KBM-7 (cell line): ENCODE data around the gene INPP5D.
"Not testable (repeated sequence)": the region's sequence is repeated elsewhere in the genome, so short reads cannot be mapped to it uniquely, and the experiment has no call there.

Experiments used
- DNase-seq: peaks from one replicate; pipeline ENCODE4 v3.0.0-alpha.2; 2015
- in situ Hi-C: fragments of 300-500 bp; cut with MboI; formaldehyde crosslinking; loops from 2 replicates; pipeline ENCODE4 v1.14.3; 2020; ENCODE audit warnings: low sequenced_read_pairs, low pct_unique_long_range_greater_than_20kb, mixed read lengths

The INPP5D gene

GRCh38 chr2:233059797-233060500 is at the start of gene INPP5D:
INPP5D (plus strand) TSS chr2:233060342; CDS start chr2:233060479, 137 bp downstream.
- peak; percentile 97 for DNase-seq
- in situ Hi-C loops = no loop called here

GRCh38 chr2:233010569-233011267 is 49.4 kb upstream of the INPP5D start:
- DNase-seq = no peak
- in situ Hi-C loops = no loop called here

- in situ Hi-C loops = no loop called here
- no peak for DNase-seq
Observed at GRCh38 chr2:233011268-233011650, 48.9 kb upstream of the INPP5D start.

GRCh38 chr2:233011702-233012131 is 48.4 kb upstream of the INPP5D start:
- DNase-seq = no peak
- in situ Hi-C loops = no loop called here

GRCh38 chr2:233012301-233012971 is 47.7 kb upstream of the INPP5D start:
- DNase-seq = peak; percentile 32
- in situ Hi-C loops = no loop called here

GRCh38 chr2:233013027-233013461 is 47.1 kb upstream of the INPP5D start, which contains the start of gene NGEF:
NGEF (minus strand) TSS chr2:233013256; CDS start chr2:232974890, 38,366 bp downstream.
- no peak for DNase-seq
- in situ Hi-C loops = no loop called here

- in situ Hi-C loops = no loop called here
Observed at GRCh38 chr2:233013650-233014049, 46.5 kb upstream of the INPP5D start.

GRCh38 chr2:233015019-233015645 is 45.0 kb upstream of the INPP5D start:
- in situ Hi-C loops = no loop called here
- DNase-seq = no peak

More at GRCh38 chr2:233013650-233014049, 46.5 kb upstream of the INPP5D start:
- DNase-seq = no peak

- no peak for DNase-seq
- in situ Hi-C loops = no loop called here
Observed at GRCh38 chr2:233017947-233018346, 42.2 kb upstream of the INPP5D start.

GRCh38 chr2:233019610-233020009 is 40.5 kb upstream of the INPP5D start:
- DNase-seq, in situ Hi-C loops: not testable (repeated sequence)

- in situ Hi-C loops = no loop called here
Observed at GRCh38 chr2:233020454-233020853, 39.7 kb upstream of the INPP5D start.

GRCh38 chr2:233021771-233022170 is 38.4 kb upstream of the INPP5D start:
- in situ Hi-C loops = no loop called here
- no peak for DNase-seq

More at GRCh38 chr2:233020454-233020853, 39.7 kb upstream of the INPP5D start:
- DNase-seq = no peak

GRCh38 chr2:233022561-233022960 is 37.6 kb upstream of the INPP5D start:
- DNase-seq = no peak
- in situ Hi-C loops = no loop called here

GRCh38 chr2:233023007-233023760 is 37.0 kb upstream of the INPP5D start:
- in situ Hi-C loops = no loop called here
- DNase-seq = no peak

- in situ Hi-C loops = no loop called here
- no peak for DNase-seq
Observed at GRCh38 chr2:233023761-233024410, 36.3 kb upstream of the INPP5D start.

- in situ Hi-C loops = no loop called here
- DNase-seq = no peak
Observed at GRCh38 chr2:233025706-233026105, 34.4 kb upstream of the INPP5D start.

GRCh38 chr2:233026198-233026813 is 33.8 kb upstream of the INPP5D start:
- no peak for DNase-seq
- in situ Hi-C loops = no loop called here

GRCh38 chr2:233029321-233029720 is 30.8 kb upstream of the INPP5D start:
- no peak for DNase-seq
- in situ Hi-C loops = no loop called here
